ENCODE measurements around the gene AUTS2.

DNA sequence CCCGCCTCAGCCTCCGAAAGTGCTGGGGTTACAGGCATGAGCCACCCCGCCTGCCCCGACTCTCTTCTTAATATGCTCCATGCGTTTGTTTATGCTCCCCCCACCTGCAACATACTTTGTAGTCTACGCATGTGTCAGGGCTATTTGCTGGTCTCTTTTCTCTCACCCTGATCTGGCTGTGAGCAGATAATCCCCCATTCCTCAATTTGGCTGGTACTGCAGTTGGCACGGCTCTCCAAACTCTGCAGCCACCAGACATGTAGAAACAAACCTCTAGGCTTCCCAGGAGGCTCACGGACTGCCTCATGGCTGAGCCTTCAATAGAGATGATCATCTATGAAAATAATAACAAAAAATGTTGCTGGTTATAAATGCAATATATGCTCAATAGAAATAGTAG lies 993.4 kb downstream of the AUTS2 start:
- TF ChIP-seq YY1 (IDR thresholded peaks at IDR 0.05; ENCODE audit: insufficient read depth, insufficient read length) = no peak
- TF ChIP-seq ZNF274 (IDR thresholded peaks at IDR 0.05; ENCODE audit: low read depth, low read length) = no peak
- TF ChIP-seq SUZ12 (IDR thresholded peaks at IDR 0.05; ENCODE audit: extremely low read depth, insufficient read depth, insufficient read length) = no peak
